B cell (primary cell): ENCODE data around the gene MOSPD2. TPM values are rescaled to one million over a fixed set of nuclear protein-coding genes. Genes with fewer than 3 reads are reported as not detected.

ENCODE experiments used
- ATAC-seq: fragments of 200-7000 bp; cut with Tn5 transposase; one replicate; pipeline ENCODE4 v1.10.0; 2021; ENCODE audit warnings: low read depth, mild to moderate bottlenecking, moderate number of reproducible peaks, moderate library complexity
- CTCF ChIA-PET: fragments of 350-600 bp; sonication (Branson Sonifier 250); formaldehyde crosslinking; loops from one replicate; lab custom pipeline; 2021; ENCODE audit warnings: antibody characterized with exemption, inconsistent platforms; lab: Charles Lee
- POLR2A ChIA-PET: fragments of 350-600 bp; sonication (Branson Sonifier 250); formaldehyde crosslinking; loops from one replicate; lab custom pipeline; 2021; ENCODE audit warnings: antibody characterized with exemption; lab: Charles Lee
- DNase-seq: peaks from one replicate; pipeline ENCODE4 v3.0.0; 2013
- H2AFZ ChIP-seq: 2 replicates; pipeline ENCODE4 v1.6.1; 2012; ENCODE audit warnings: mild to moderate bottlenecking, low read depth, low read length; ENCODE audit not compliant: insufficient read depth, poor library complexity, severe bottlenecking
- H3K27ac ChIP-seq, 2 donors: 1 replicate in 1 of 2; 2 replicates in 1 of 2; pipeline ENCODE4 v1.5.1; 2012 to 2013; ENCODE audit warnings: low read length in 2 of 2, mild to moderate bottlenecking in 2 of 2, moderate library complexity in 1 of 2
- H3K27me3 ChIP-seq, 4 experiments: fragments of 200-600 bp in 1 of 4; sonication (generic) in 1 of 4; replicated peaks in 1 of 4; 1 replicate in 2 of 4; 2 replicates in 2 of 4; pipeline versions ENCODE4 v1.6.1 to v1.7.0; 2013 to 2016; ENCODE audit warnings: low read length in 3 of 4, mild to moderate bottlenecking in 2 of 4, mixed read lengths in 1 of 4, moderate library complexity in 1 of 4; ENCODE audit not compliant: insufficient read depth in 4 of 4, control insufficient read depth in 3 of 4; ENCODE audit errors: control extremely low read depth in 1 of 4
- H3K36me3 ChIP-seq, 2 experiments: replicated peaks in 1 of 2; 1 replicate in 1 of 2; 2 replicates in 1 of 2; pipeline versions ENCODE4 v1.6.1 to v1.7.1; 2013; ENCODE audit warnings: low read length in 1 of 2; ENCODE audit not compliant: insufficient read depth in 2 of 2, control insufficient read depth in 1 of 2; ENCODE audit errors: control extremely low read depth in 1 of 2, extremely low read depth in 1 of 2
- H3K4me1 ChIP-seq, 2 donors: fragments of 200-600 bp in 1 of 2; sonication (generic) in 1 of 2; 1 replicate in 1 of 2; 2 replicates in 1 of 2; pipeline versions ENCODE4 v1.5.1 to v1.6.1; 2013 to 2017; ENCODE audit warnings: low read length in 2 of 2; ENCODE audit not compliant: control insufficient read depth in 2 of 2, insufficient read depth in 2 of 2
- H3K4me2 ChIP-seq: replicated peaks from 2 replicates; pipeline ENCODE3; 2012; ENCODE audit warnings: mild to moderate bottlenecking, low read depth, low read length; ENCODE audit not compliant: poor library complexity, severe bottlenecking
- H3K4me3 ChIP-seq, 5 experiments: fragments of 200-600 bp in 1 of 5; sonication (generic) in 1 of 5; 1 replicate in 3 of 5; 2 replicates in 2 of 5; pipeline versions ENCODE4 v1.5.1 to v1.7.0; 2011 to 2016; ENCODE audit warnings: low read length in 4 of 5, mild to moderate bottlenecking in 4 of 5, low read depth in 2 of 5, control low read depth in 1 of 5, moderate library complexity in 1 of 5; ENCODE audit not compliant: insufficient read depth in 1 of 5; ENCODE audit errors: control extremely low read depth in 1 of 5, extremely low read depth in 1 of 5
- H3K79me2 ChIP-seq: fragments of 200-600 bp; sonication (generic); one replicate; pipeline ENCODE4 v1.6.0; 2016; ENCODE audit warnings: low read length; ENCODE audit not compliant: control insufficient read depth, insufficient read depth
- H3K9ac ChIP-seq: fragments of 200-600 bp; sonication (generic); 2 replicates; pipeline ENCODE4 v1.6.1; 2017; ENCODE audit warnings: mild to moderate bottlenecking, low read length, moderate library complexity
- H3K9me3 ChIP-seq, 3 donors: one replicate each; pipeline versions ENCODE4 v1.6.1 to v1.7.1; 2013; ENCODE audit warnings: low read length in 2 of 3; ENCODE audit not compliant: control insufficient read depth in 2 of 3, insufficient read depth in 1 of 3; ENCODE audit errors: control extremely low read depth in 1 of 3
- H4K20me1 ChIP-seq: 2 replicates; pipeline ENCODE4 v1.6.0; 2012; ENCODE audit warnings: mild to moderate bottlenecking, low read length; ENCODE audit not compliant: insufficient read depth, control insufficient read depth, poor library complexity, severe bottlenecking
- H3K27ac Mint-ChIP-seq: one replicate; pipeline ENCODE4 v1.8.0; 2021; ENCODE audit warnings: mixed read lengths
- H3K27me3 Mint-ChIP-seq: one replicate; pipeline ENCODE4 v1.8.0; 2021; ENCODE audit warnings: mixed read lengths
- H3K4me1 Mint-ChIP-seq: one replicate; pipeline ENCODE4 v1.8.0; 2021; ENCODE audit warnings: mixed read lengths
- H3K4me3 Mint-ChIP-seq: one replicate; pipeline ENCODE4 v1.8.0; 2021; ENCODE audit warnings: mixed read lengths
- H3K9me3 Mint-ChIP-seq: one replicate; pipeline ENCODE4 v1.8.0; 2022; ENCODE audit warnings: mixed read lengths; ENCODE audit not compliant: insufficient read depth
- EZH2 ChIP-seq: IDR thresholded peaks from 2 replicates; pipeline ENCODE4 v1.6.1; 2012; ENCODE audit warnings: borderline replicate concordance, low read depth, mild to moderate bottlenecking, moderate library complexity, low read length; ENCODE audit not compliant: insufficient read depth, poor library complexity, severe bottlenecking
- WGBS: methylation state at CpG from one replicate; pipeline ENCODE4 v1.1.5; 2013; ENCODE audit warnings: missing lambda C conversion rate; ENCODE audit not compliant: insufficient coverage; 5-methylcytosine and 5-hydroxymethylcytosine counted together
- intact Hi-C: fragments of 100-400 bp; cut with micrococcal nuclease; formaldehyde crosslinking; loops from one replicate; pipeline ENCODE4 v1.10.0; 2022
- polyA plus RNA-seq: library from polyadenylated mRNA; depleted of rRNA; stranded (reverse); fragments of >200 nt; gene quantifications from 2 replicates; pipeline ENCODE4 v1.2.3, GENCODE V29; 2012
- total RNA-seq, 2 donors: library from RNA; stranded (reverse); fragments of 120-200 nt in 1 of 2; gene quantifications; 1 replicate in 1 of 2; 2 replicates in 1 of 2; pipeline versions ENCODE4 v1.2.3 to v1.2.4, GENCODE V29; 2013 to 2022
- TF ChIP-seq, protein P1 (sequence below): fragments of 200-600 bp; IDR thresholded peaks from one replicate; pipeline ENCODE4 v1.8.0; 2022; ENCODE audit warnings: antibody characterized with exemption, mild to moderate bottlenecking

The MOSPD2 gene
- total and polyA plus RNA-seq, 2 donors (not counting 1 experiment from before 2014, with no cell fraction given): 5.2 to 23.1 TPM

DNA sequence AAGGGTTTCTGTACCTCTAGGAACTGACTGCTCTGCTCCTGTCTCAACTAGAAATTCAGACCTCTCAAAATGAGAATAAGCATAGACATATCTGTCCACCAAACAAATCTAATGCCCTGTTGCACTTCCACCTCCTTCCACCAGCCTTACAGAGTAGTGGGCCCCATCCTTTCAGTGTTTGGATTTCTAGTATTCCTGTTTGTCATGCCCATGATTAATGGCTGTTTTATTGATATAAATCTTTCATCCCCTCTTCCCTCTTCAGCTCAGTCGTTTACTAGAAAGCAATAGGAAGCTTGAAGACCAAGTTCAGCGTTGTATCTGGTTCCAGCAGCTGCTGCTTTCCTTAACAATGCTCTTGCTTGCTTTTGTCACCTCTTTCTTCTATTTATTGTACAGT lies 46.2 kb downstream of the MOSPD2 start:
- POLR2A ChIA-PET: no interaction called here
- no peaks in the 10 kb centered on the region for H3K9me3 ChIP-seq
- no peak overlapping the region for H2AFZ ChIP-seq
- no peak overlapping the region for H3K27ac Mint-ChIP-seq
- no peak overlapping the region for H3K4me3 Mint-ChIP-seq
- no peak overlapping the region for H3K9ac ChIP-seq
- no peaks in the 10 kb centered on the region for H3K4me1 Mint-ChIP-seq
- no peak for TF ChIP-seq EZH2
- TF ChIP-seq, protein P1, sequence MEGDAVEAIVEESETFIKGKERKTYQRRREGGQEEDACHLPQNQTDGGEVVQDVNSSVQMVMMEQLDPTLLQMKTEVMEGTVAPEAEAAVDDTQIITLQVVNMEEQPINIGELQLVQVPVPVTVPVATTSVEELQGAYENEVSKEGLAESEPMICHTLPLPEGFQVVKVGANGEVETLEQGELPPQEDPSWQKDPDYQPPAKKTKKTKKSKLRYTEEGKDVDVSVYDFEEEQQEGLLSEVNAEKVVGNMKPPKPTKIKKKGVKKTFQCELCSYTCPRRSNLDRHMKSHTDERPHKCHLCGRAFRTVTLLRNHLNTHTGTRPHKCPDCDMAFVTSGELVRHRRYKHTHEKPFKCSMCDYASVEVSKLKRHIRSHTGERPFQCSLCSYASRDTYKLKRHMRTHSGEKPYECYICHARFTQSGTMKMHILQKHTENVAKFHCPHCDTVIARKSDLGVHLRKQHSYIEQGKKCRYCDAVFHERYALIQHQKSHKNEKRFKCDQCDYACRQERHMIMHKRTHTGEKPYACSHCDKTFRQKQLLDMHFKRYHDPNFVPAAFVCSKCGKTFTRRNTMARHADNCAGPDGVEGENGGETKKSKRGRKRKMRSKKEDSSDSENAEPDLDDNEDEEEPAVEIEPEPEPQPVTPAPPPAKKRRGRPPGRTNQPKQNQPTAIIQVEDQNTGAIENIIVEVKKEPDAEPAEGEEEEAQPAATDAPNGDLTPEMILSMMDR: no peak
- H4K20me1 ChIP-seq: no peaks in the 10 kb centered on the region
- H3K4me1 ChIP-seq: no peaks in the 10 kb centered on the region
- WGBS: no CpG with 5 or more reads among the region's 2 CpGs
- no peak overlapping the region for H3K4me2 ChIP-seq
- ATAC-seq (no peak), DNase-seq (no peak)
- no peaks in the 10 kb centered on the region for H3K79me2 ChIP-seq
- no peak overlapping the region for H3K4me3 ChIP-seq
- H3K27ac ChIP-seq: no peak overlapping the region
- H3K9me3 Mint-ChIP-seq: no peaks in the 10 kb centered on the region
- H3K27me3 Mint-ChIP-seq: no peaks in the 10 kb centered on the region
- no peaks in the 10 kb centered on the region for H3K27me3 ChIP-seq
- CTCF ChIA-PET: no interaction called here
- intact Hi-C loops: no loop called here
- H3K36me3 ChIP-seq: peaks cover 0 to 21% of the 10 kb centered on the region in 2 experiments

DNA sequence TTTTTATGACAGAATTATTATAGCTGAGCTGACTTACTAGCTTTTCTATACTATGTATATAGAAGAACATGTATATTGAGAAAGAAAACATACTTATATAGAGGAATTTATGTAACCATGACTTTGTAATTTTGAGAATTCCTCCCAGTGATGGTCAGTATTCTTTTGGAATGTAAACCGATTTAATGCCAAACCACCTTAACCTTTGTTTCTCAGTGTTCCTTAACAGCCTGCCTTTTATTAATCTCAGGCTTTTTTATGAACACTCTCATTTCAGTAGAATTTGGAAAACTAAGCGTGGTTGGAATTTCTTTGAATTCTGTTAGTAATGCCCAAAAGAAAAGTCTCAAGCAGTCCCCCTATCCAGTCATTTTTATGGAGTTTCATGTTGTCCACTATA lies 47.0 kb downstream of the MOSPD2 start:
- no peaks in the 10 kb centered on the region for H3K9me3 Mint-ChIP-seq
- no peak overlapping the region for H3K4me3 ChIP-seq
- H3K79me2 ChIP-seq: no peaks in the 10 kb centered on the region
- no peaks in the 10 kb centered on the region for H3K27me3 ChIP-seq
- WGBS: no CpG with 5 or more reads among the region's 2 CpGs
- no peak overlapping the region for H3K27ac ChIP-seq
- intact Hi-C loops: no loop called here
- no peaks in the 10 kb centered on the region for H3K27me3 Mint-ChIP-seq
- TF ChIP-seq EZH2: no peak
- TF ChIP-seq, protein P1: no peak
- no peak overlapping the region for H3K9ac ChIP-seq
- no peaks in the 10 kb centered on the region for H3K4me1 Mint-ChIP-seq
- peaks cover 0 to 16% of the 10 kb centered on the region in 2 experiments for H3K36me3 ChIP-seq
- DNase-seq (no peak), ATAC-seq (no peak)
- H3K9me3 ChIP-seq: no peaks in the 10 kb centered on the region
- no peak overlapping the region for H3K4me2 ChIP-seq
- H4K20me1 ChIP-seq: no peaks in the 10 kb centered on the region
- H3K27ac Mint-ChIP-seq: no peak overlapping the region
- H2AFZ ChIP-seq: no peak overlapping the region
- POLR2A ChIA-PET: no interaction called here
- CTCF ChIA-PET: no interaction called here
- H3K4me3 Mint-ChIP-seq: no peak overlapping the region
- H3K4me1 ChIP-seq: no peaks in the 10 kb centered on the region
